Mammary epithelial cell (primary cell): Measurements from ENCODE around the gene APOL1.

Source experiments
- CTCF ChIP-seq, 2 donors: IDR thresholded peaks in 1 of 2; conservative IDR thresholded peaks in 1 of 2; 2 replicates each; pipeline ENCODE4 v1.5.1; 2011 to 2012; ENCODE audit warnings: inconsistent platforms in 2 of 2, low read length in 2 of 2, mild to moderate bottlenecking in 2 of 2, control low read depth in 1 of 2, low read depth in 1 of 2; ENCODE audit not compliant: insufficient read depth in 1 of 2; ENCODE audit errors: extremely low read depth in 1 of 2
- EZH2 ChIP-seq: IDR thresholded peaks from 2 replicates; pipeline ENCODE4 v1.6.1; 2012; ENCODE audit warnings: low read length, inconsistent platforms, borderline replicate concordance

GRCh38 chr22:36210224-36210623, 42.7 kb upstream of the APOL1 start:
- TF ChIP-seq CTCF (conservative IDR thresholded peaks at IDR 0.05 in 1 of 2, IDR thresholded peaks at IDR 0.05 in 1 of 2; ENCODE audit: extremely low read depth in 1 of 2, insufficient read depth in 1 of 2, low read depth in 1 of 2, low read length in 2 of 2): no peak
- TF ChIP-seq EZH2: no peak
